Sigmoid colon (tissue), 3 donors: ENCODE results near the gene SLC9A8.

Experiments used
- POLR2A ChIP-seq, 2 donors: fragments of 450-650 bp; IDR thresholded peaks; one replicate each; pipeline ENCODE4 v1.6.1; 2016; ENCODE audit warnings: antibody characterized with exemption in 2 of 2, mild to moderate bottlenecking in 2 of 2, moderate library complexity in 2 of 2
- TF ChIP-seq, protein P1 (sequence below), 4 experiments: fragments of 450-650 bp in 3 of 4; fragments of 200-600 bp in 1 of 4; IDR thresholded peaks; one replicate each; pipeline ENCODE4 v1.5.1; 2016 to 2019; ENCODE audit warnings: antibody characterized with exemption in 4 of 4, mild to moderate bottlenecking in 3 of 4, moderate library complexity in 2 of 4

DNA sequence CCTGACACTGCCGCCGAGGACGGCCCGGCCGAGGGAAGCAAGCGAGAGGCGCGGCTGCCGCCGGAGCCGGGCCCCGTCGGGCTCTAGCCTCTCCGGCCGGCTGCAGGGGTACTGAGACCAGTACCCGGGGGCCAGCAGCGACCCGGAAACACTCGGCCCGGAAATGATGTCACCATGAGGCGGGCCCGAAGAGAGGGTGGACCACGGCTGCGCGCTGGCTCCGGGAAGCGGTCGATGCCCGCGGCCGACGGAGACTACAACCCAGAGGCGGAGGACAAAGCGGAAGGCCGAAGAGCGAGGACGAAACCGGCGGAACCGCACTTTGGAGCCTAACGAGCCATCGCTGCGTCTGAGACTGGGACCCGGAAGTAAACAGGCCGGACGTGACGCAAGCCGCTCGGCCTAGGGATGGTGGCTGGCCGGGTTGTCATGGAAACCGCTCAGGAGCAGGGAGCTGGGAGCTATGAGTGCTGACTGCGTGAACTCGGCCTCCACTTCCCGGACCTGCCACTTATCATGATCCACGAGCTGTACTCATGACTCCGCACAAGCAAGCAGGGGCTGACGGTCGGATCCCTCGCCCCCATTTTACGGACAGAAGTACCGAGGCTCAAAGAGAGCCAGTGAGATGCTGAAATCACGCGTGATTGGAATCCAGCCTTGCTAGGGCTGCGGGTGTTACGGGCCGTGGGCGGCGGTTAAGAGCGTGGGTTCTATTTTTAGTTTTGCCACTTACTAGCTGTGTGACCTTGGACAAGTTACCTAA, 102.9 kb downstream of the SLC9A8 start, which contains the start of gene SPATA2:
- TF ChIP-seq, protein P1, sequence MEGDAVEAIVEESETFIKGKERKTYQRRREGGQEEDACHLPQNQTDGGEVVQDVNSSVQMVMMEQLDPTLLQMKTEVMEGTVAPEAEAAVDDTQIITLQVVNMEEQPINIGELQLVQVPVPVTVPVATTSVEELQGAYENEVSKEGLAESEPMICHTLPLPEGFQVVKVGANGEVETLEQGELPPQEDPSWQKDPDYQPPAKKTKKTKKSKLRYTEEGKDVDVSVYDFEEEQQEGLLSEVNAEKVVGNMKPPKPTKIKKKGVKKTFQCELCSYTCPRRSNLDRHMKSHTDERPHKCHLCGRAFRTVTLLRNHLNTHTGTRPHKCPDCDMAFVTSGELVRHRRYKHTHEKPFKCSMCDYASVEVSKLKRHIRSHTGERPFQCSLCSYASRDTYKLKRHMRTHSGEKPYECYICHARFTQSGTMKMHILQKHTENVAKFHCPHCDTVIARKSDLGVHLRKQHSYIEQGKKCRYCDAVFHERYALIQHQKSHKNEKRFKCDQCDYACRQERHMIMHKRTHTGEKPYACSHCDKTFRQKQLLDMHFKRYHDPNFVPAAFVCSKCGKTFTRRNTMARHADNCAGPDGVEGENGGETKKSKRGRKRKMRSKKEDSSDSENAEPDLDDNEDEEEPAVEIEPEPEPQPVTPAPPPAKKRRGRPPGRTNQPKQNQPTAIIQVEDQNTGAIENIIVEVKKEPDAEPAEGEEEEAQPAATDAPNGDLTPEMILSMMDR (IDR thresholded peaks at IDR 0.05) = no peak
- TF ChIP-seq POLR2A (IDR thresholded peaks at IDR 0.05) = peak; percentile 52 to 66
